Liver (tissue), 9 donors: ENCODE data around the gene AGPAT1. TPM values are rescaled to one million over a fixed set of nuclear protein-coding genes. Genes with fewer than 3 reads are reported as not detected.
"Not testable (repeated sequence)": the region's sequence is repeated elsewhere in the genome, so short reads cannot be mapped to it uniquely, and the experiment has no call there.

Source experiments
- DNase-seq: peaks from one replicate; pipeline ENCODE4 v3.0.0-alpha.2; 2017; ENCODE audit warnings: low spot score
- H3K27ac ChIP-seq, 2 donors: one replicate each; pipeline ENCODE4 v1.7.0; 2013; ENCODE audit warnings: inconsistent platforms in 2 of 2, low read length in 2 of 2, control low read depth in 1 of 2, low read depth in 1 of 2, mild to moderate bottlenecking in 1 of 2
- H3K27me3 ChIP-seq, 4 donors: one replicate each; pipeline versions ENCODE4 v1.6.1 to v1.7.0; 2013; ENCODE audit warnings: low read length in 3 of 4, inconsistent platforms in 1 of 4, mild to moderate bottlenecking in 1 of 4, moderate library complexity in 1 of 4; ENCODE audit not compliant: control insufficient read depth in 4 of 4, insufficient read depth in 4 of 4
- H3K36me3 ChIP-seq, 4 donors: one replicate each; pipeline versions ENCODE4 v1.6.1 to v1.7.0; 2013; ENCODE audit warnings: low read length in 3 of 4, mild to moderate bottlenecking in 3 of 4, low read depth in 1 of 4, moderate library complexity in 1 of 4; ENCODE audit not compliant: control insufficient read depth in 4 of 4, insufficient read depth in 3 of 4
- H3K4me1 ChIP-seq, 4 donors: one replicate each; pipeline versions ENCODE4 v1.6.1 to v1.7.0; 2013; ENCODE audit warnings: low read length in 3 of 4, mild to moderate bottlenecking in 3 of 4, moderate library complexity in 1 of 4; ENCODE audit not compliant: control insufficient read depth in 4 of 4, insufficient read depth in 4 of 4
- H3K4me3 ChIP-seq, 3 donors: one replicate each; pipeline versions ENCODE4 v1.6.1 to v1.7.0; 2013; ENCODE audit warnings: low read length in 3 of 3, control low read depth in 1 of 3, low read depth in 1 of 3, mild to moderate bottlenecking in 1 of 3
- H3K9ac ChIP-seq, 2 donors: one replicate each; pipeline ENCODE4 v1.7.0; 2013; ENCODE audit warnings: low read length in 2 of 2, mild to moderate bottlenecking in 2 of 2, moderate library complexity in 2 of 2, control low read depth in 1 of 2, low read depth in 1 of 2
- H3K9me3 ChIP-seq, 4 donors: one replicate each; pipeline versions ENCODE4 v1.6.1 to v1.7.0; 2013; ENCODE audit warnings: low read length in 3 of 4; ENCODE audit not compliant: control insufficient read depth in 4 of 4
- EGR1 ChIP-seq, 2 donors: IDR thresholded peaks; 2 replicates each; pipeline ENCODE4 v1.6.1; 2016 to 2018; ENCODE audit warnings: antibody characterized with exemption in 2 of 2, low read depth in 2 of 2
- FOXA1 ChIP-seq: IDR thresholded peaks from 2 replicates; pipeline ENCODE4 v1.6.1; 2016; ENCODE audit warnings: antibody characterized with exemption
- FOXA2 ChIP-seq: IDR thresholded peaks from 2 replicates; pipeline ENCODE4 v1.6.1; 2016; ENCODE audit warnings: antibody characterized with exemption
- GABPA ChIP-seq, 2 donors: IDR thresholded peaks in 1 of 2; conservative IDR thresholded peaks in 1 of 2; 2 replicates each; pipeline ENCODE4 v1.6.1; 2016; ENCODE audit warnings: antibody characterized with exemption in 2 of 2, mild to moderate bottlenecking in 1 of 2, moderate library complexity in 1 of 2
- HNF4G ChIP-seq: IDR thresholded peaks from 2 replicates; pipeline ENCODE4 v1.6.1; 2016; ENCODE audit warnings: antibody characterized with exemption
- JUND ChIP-seq, 2 donors: IDR thresholded peaks; 2 replicates each; pipeline ENCODE4 v1.6.1; 2016; ENCODE audit warnings: antibody characterized with exemption in 2 of 2
- NR2F2 ChIP-seq: IDR thresholded peaks from 2 replicates; pipeline ENCODE4 v1.6.1; 2016; ENCODE audit warnings: antibody characterized with exemption
- RAD21 ChIP-seq, 2 donors: IDR thresholded peaks; 2 replicates each; pipeline ENCODE4 v1.6.1; 2016; ENCODE audit warnings: antibody characterized with exemption in 2 of 2, mild to moderate bottlenecking in 2 of 2
- SP1 ChIP-seq: IDR thresholded peaks from 2 replicates; pipeline ENCODE4 v1.6.1; 2018; ENCODE audit warnings: antibody characterized with exemption, mild to moderate bottlenecking
- TAF1 ChIP-seq: conservative IDR thresholded peaks from 2 replicates; pipeline ENCODE4 v1.6.1; 2016; ENCODE audit warnings: antibody characterized with exemption, mild to moderate bottlenecking
- YY1 ChIP-seq: IDR thresholded peaks from 2 replicates; pipeline ENCODE4 v1.6.1; 2016; ENCODE audit warnings: antibody characterized with exemption, mild to moderate bottlenecking
- WGBS: extraction: QIAGEN DNeasy Blood & Tissue Kit; methylation state at CpG from one replicate; pipeline ENCODE4 v1.1.7; 2013; 5-methylcytosine and 5-hydroxymethylcytosine counted together
- polyA plus RNA-seq, 2 donors: library from polyadenylated mRNA; stranded (reverse) in 1 of 2; unstranded in 1 of 2; fragments of 200-250 nt in 1 of 2; fragments of >200 nt in 1 of 2; fragmentation: Nextera tagmentation in 1 of 2; extraction: Ambion mirVana in 1 of 2; gene quantifications; one replicate each; pipeline versions ENCODE4 v1.2.1 to v1.2.3, GENCODE V29; 2013 to 2015
- total RNA-seq, 2 donors: library from RNA; depleted of rRNA; stranded (reverse); fragments of >200 nt; gene quantifications; one replicate each; pipeline ENCODE4 v1.2.3, GENCODE V29; 2014
- TF ChIP-seq, protein P1 (sequence below): IDR thresholded peaks from 2 replicates; pipeline ENCODE4 v1.6.1; 2016; ENCODE audit warnings: antibody characterized with exemption
- TF ChIP-seq, protein P2 (sequence below): IDR thresholded peaks from 2 replicates; pipeline ENCODE4 v1.6.1; 2016; ENCODE audit warnings: antibody characterized with exemption, mild to moderate bottlenecking
- TF ChIP-seq, protein P3 (sequence below): fragments of 150-350 bp; IDR thresholded peaks from 2 replicates; pipeline ENCODE4 v1.5.1; 2017; ENCODE audit warnings: improper control_type of control experiment, low read depth, low read length; ENCODE audit not compliant: missing input control
- TF ChIP-seq, protein P4 (sequence below): IDR thresholded peaks from 2 replicates; pipeline ENCODE4 v1.6.1; 2016; ENCODE audit warnings: antibody characterized with exemption
- donor health status: healthy.
- donor health status: healthy.
- donor health status: healthy.
- donor health status: healthy.
- donor health status: healthy.

Gene AGPAT1
- total and polyA plus RNA-seq, 4 donors = 10.4 to 45.1 (median 17.5) TPM

- Histone ChIP-seq H3K9me3 (no peaks in the 10 kb centered on the region), H3K27me3 (no peaks in the 10 kb centered on the region), H3K4me3 (no peak overlapping the region), H3K27ac (no peak overlapping the region), H3K4me1 (no peaks in the 10 kb centered on the region), H3K36me3 (no peaks in the 10 kb centered on the region), H3K9ac (no peak overlapping the region)
- no peak for TF ChIP-seq NR2F2
- TF ChIP-seq FOXA2 = no peak
- no peak for TF ChIP-seq RAD21 (IDR thresholded peaks at IDR 0.05)
- no peak for TF ChIP-seq SP1
- TF ChIP-seq, protein P1, sequence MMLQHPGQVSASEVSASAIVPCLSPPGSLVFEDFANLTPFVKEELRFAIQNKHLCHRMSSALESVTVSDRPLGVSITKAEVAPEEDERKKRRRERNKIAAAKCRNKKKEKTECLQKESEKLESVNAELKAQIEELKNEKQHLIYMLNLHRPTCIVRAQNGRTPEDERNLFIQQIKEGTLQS = no peak
- no peak for TF ChIP-seq GABPA (IDR thresholded peaks at IDR 0.05 in 1 of 2, conservative IDR thresholded peaks at IDR 0.05 in 1 of 2)
- TF ChIP-seq YY1 = no peak
- no peak for TF ChIP-seq EGR1 (IDR thresholded peaks at IDR 0.05; ENCODE audit: low read depth in 2 of 2)
- TF ChIP-seq FOXA1 = no peak
- TF ChIP-seq HNF4G = no peak
- TF ChIP-seq, protein P2, sequence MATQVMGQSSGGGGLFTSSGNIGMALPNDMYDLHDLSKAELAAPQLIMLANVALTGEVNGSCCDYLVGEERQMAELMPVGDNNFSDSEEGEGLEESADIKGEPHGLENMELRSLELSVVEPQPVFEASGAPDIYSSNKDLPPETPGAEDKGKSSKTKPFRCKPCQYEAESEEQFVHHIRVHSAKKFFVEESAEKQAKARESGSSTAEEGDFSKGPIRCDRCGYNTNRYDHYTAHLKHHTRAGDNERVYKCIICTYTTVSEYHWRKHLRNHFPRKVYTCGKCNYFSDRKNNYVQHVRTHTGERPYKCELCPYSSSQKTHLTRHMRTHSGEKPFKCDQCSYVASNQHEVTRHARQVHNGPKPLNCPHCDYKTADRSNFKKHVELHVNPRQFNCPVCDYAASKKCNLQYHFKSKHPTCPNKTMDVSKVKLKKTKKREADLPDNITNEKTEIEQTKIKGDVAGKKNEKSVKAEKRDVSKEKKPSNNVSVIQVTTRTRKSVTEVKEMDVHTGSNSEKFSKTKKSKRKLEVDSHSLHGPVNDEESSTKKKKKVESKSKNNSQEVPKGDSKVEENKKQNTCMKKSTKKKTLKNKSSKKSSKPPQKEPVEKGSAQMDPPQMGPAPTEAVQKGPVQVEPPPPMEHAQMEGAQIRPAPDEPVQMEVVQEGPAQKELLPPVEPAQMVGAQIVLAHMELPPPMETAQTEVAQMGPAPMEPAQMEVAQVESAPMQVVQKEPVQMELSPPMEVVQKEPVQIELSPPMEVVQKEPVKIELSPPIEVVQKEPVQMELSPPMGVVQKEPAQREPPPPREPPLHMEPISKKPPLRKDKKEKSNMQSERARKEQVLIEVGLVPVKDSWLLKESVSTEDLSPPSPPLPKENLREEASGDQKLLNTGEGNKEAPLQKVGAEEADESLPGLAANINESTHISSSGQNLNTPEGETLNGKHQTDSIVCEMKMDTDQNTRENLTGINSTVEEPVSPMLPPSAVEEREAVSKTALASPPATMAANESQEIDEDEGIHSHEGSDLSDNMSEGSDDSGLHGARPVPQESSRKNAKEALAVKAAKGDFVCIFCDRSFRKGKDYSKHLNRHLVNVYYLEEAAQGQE = no peak
- TF ChIP-seq JUND (IDR thresholded peaks at IDR 0.05) = no peak
- TF ChIP-seq, protein P3, sequence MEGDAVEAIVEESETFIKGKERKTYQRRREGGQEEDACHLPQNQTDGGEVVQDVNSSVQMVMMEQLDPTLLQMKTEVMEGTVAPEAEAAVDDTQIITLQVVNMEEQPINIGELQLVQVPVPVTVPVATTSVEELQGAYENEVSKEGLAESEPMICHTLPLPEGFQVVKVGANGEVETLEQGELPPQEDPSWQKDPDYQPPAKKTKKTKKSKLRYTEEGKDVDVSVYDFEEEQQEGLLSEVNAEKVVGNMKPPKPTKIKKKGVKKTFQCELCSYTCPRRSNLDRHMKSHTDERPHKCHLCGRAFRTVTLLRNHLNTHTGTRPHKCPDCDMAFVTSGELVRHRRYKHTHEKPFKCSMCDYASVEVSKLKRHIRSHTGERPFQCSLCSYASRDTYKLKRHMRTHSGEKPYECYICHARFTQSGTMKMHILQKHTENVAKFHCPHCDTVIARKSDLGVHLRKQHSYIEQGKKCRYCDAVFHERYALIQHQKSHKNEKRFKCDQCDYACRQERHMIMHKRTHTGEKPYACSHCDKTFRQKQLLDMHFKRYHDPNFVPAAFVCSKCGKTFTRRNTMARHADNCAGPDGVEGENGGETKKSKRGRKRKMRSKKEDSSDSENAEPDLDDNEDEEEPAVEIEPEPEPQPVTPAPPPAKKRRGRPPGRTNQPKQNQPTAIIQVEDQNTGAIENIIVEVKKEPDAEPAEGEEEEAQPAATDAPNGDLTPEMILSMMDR = no peak
- TF ChIP-seq TAF1 = no peak
- TF ChIP-seq, protein P4, sequence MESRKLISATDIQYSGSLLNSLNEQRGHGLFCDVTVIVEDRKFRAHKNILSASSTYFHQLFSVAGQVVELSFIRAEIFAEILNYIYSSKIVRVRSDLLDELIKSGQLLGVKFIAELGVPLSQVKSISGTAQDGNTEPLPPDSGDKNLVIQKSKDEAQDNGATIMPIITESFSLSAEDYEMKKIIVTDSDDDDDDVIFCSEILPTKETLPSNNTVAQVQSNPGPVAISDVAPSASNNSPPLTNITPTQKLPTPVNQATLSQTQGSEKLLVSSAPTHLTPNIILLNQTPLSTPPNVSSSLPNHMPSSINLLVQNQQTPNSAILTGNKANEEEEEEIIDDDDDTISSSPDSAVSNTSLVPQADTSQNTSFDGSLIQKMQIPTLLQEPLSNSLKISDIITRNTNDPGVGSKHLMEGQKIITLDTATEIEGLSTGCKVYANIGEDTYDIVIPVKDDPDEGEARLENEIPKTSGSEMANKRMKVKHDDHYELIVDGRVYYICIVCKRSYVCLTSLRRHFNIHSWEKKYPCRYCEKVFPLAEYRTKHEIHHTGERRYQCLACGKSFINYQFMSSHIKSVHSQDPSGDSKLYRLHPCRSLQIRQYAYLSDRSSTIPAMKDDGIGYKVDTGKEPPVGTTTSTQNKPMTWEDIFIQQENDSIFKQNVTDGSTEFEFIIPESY = no peak
- 85% methylated on average over 12 of the region's 12 CpGs for WGBS
- DNase-seq = no peak
Observed at GRCh38 chr6:32212076-32212760, 36.3 kb upstream of the AGPAT1 start.

GRCh38 chr6:32211432-32211831 is 35.5 kb upstream of the AGPAT1 start:
- H3K27ac ChIP-seq = not testable (repeated sequence)
- WGBS = 83% methylated on average over 4 of the region's 4 CpGs

More at GRCh38 chr6:32211432-32211831, 35.5 kb upstream of the AGPAT1 start:
- H3K27me3 ChIP-seq, H3K9ac ChIP-seq, H3K36me3 ChIP-seq, DNase-seq, H3K4me1 ChIP-seq, H3K4me3 ChIP-seq, H3K9me3 ChIP-seq: not testable (repeated sequence)
